ENCODE data around the gene SEPTIN8. TPM values are rescaled to one million over a fixed set of nuclear protein-coding genes. Genes with fewer than 3 reads are reported as not detected.
A peak's percentile ranks its signal among the peaks of the same experiment; 100 is the strongest.

SEPTIN8 gene
- total and polyA plus RNA-seq, 2 of the 13 experiments (the other 11 are each of a cell fraction or from before 2014, with no cell fraction given): 41.4 to 49.9 TPM

DNA sequence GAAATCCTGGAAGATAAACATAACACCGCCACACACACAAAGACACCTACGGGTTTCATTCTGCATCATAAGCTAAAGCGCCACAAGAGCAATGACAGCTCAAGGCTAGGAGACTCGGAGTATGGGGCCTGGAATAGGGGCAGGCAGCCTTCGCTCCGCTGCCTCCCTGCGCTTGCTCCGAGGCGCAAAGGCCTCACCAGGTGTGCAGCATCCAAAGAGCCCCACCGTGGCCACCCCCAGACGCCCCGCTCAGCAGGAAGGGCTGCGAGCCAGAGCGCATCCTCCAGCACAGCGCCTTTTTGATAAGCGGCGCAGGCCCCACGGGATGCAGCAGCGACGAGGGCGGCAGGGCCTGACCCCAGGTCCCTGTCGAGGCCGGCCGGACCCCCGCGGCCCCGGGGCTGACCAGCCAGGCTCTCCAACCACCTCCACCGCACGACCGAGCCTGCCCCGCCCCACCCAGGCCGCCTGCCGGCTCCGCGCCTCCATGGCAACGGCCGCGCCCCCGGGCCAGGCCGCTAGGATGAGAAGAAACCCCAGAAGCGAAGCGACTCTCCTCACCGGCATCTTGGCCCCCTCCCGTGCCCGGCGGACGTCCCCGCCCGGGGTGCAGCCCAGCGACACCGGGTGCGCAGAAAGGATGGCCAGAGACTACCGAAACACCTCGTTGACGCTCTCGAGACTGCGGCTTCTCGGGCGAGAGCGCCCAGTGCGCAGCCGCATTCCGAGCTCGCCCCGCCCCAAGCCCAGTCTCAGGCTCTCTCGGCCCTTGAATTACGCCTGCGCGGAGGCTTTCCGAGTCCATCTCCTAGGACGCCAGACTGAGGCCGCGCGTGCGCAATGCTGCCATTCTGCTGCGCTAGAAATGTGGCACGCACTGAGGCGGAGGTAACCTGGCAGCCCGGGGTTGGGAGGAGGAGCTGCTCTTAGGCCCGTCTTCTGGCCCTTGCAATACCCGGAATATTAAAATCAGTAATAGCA, 39.9 kb downstream of the SEPTIN8 start, which contains the start of gene KIF3A (continued):
- TF ChIP-seq, protein P1, sequence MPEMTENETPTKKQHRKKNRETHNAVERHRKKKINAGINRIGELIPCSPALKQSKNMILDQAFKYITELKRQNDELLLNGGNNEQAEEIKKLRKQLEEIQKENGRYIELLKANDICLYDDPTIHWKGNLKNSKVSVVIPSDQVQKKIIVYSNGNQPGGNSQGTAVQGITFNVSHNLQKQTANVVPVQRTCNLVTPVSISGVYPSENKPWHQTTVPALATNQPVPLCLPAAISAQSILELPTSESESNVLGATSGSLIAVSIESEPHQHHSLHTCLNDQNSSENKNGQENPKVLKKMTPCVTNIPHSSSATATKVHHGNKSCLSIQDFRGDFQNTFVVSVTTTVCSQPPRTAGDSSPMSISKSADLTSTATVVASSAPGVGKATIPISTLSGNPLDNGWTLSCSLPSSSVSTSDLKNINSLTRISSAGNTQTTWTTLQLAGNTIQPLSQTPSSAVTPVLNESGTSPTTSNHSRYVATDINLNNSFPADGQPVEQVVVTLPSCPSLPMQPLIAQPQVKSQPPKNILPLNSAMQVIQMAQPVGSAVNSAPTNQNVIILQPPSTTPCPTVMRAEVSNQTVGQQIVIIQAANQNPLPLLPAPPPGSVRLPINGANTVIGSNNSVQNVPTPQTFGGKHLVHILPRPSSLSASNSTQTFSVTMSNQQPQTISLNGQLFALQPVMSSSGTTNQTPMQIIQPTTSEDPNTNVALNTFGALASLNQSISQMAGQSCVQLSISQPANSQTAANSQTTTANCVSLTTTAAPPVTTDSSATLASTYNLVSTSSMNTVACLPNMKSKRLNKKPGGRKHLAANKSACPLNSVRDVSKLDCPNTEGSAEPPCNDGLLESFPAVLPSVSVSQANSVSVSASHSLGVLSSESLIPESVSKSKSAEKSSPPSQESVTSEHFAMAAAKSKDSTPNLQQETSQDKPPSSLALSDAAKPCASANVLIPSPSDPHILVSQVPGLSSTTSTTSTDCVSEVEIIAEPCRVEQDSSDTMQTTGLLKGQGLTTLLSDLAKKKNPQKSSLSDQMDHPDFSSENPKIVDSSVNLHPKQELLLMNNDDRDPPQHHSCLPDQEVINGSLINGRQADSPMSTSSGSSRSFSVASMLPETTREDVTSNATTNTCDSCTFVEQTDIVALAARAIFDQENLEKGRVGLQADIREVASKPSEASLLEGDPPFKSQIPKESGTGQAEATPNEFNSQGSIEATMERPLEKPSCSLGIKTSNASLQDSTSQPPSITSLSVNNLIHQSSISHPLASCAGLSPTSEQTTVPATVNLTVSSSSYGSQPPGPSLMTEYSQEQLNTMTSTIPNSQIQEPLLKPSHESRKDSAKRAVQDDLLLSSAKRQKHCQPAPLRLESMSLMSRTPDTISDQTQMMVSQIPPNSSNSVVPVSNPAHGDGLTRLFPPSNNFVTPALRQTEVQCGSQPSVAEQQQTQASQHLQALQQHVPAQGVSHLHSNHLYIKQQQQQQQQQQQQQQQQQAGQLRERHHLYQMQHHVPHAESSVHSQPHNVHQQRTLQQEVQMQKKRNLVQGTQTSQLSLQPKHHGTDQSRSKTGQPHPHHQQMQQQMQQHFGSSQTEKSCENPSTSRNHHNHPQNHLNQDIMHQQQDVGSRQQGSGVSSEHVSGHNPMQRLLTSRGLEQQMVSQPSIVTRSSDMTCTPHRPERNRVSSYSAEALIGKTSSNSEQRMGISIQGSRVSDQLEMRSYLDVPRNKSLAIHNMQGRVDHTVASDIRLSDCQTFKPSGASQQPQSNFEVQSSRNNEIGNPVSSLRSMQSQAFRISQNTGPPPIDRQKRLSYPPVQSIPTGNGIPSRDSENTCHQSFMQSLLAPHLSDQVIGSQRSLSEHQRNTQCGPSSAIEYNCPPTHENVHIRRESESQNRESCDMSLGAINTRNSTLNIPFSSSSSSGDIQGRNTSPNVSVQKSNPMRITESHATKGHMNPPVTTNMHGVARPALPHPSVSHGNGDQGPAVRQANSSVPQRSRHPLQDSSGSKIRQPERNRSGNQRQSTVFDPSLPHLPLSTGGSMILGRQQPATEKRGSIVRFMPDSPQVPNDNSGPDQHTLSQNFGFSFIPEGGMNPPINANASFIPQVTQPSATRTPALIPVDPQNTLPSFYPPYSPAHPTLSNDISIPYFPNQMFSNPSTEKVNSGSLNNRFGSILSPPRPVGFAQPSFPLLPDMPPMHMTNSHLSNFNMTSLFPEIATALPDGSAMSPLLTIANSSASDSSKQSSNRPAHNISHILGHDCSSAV (CRISPR knock-in tag; IDR thresholded peaks at IDR 0.05; ENCODE audit: borderline replicate concordance): no peak
- TF ChIP-seq POLR2A (IDR thresholded peaks at IDR 0.05; ENCODE audit: insufficient read depth in 1 of 2, low read depth in 2 of 2, low read length in 2 of 2) (peak; percentile 49 to 55; a peak in 3 of 4 replicates), ZNF709 (CRISPR knock-in tag; IDR thresholded peaks at IDR 0.05) (no peak; the same call in 1 of the 2 replicates), MTF2 (CRISPR knock-in tag; IDR thresholded peaks at IDR 0.05; ENCODE audit: borderline replicate concordance) (no peak), NR1H2 (CRISPR knock-in tag; IDR thresholded peaks at IDR 0.05; ENCODE audit: borderline replicate concordance, low read depth) (no peak), SCMH1 (CRISPR knock-in tag; IDR thresholded peaks at IDR 0.05; ENCODE audit: borderline replicate concordance) (no peak), RAD21 (CRISPR knock-in tag; IDR thresholded peaks at IDR 0.05) (no peak), ZFP82 (CRISPR knock-in tag; IDR thresholded peaks at IDR 0.05; ENCODE audit: borderline replicate concordance) (no peak), EEA1 (CRISPR knock-in tag; IDR thresholded peaks at IDR 0.05; ENCODE audit: borderline replicate concordance) (0 out of 2 replicates have a peak, but pooled peaks have one; percentile 57), ZNF773 (CRISPR knock-in tag; IDR thresholded peaks at IDR 0.05; ENCODE audit: borderline replicate concordance) (no peak), NFKBIZ (CRISPR knock-in tag; IDR thresholded peaks at IDR 0.05) (no peak)
- TF ChIP-seq, protein P2, sequence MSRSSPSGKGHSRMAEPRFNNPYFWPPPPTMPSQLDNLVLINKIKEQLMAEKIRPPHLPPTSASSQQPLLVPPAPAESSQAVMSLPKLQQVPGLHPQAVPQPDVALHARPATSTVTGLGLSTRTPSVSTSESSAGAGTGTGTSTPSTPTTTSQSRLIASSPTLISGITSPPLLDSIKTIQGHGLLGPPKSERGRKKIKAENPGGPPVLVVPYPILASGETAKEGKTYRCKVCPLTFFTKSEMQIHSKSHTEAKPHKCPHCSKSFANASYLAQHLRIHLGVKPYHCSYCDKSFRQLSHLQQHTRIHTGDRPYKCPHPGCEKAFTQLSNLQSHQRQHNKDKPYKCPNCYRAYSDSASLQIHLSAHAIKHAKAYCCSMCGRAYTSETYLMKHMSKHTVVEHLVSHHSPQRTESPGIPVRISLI (CRISPR knock-in tag; IDR thresholded peaks at IDR 0.05; ENCODE audit: borderline replicate concordance): no peak
- TF ChIP-seq, protein P3, sequence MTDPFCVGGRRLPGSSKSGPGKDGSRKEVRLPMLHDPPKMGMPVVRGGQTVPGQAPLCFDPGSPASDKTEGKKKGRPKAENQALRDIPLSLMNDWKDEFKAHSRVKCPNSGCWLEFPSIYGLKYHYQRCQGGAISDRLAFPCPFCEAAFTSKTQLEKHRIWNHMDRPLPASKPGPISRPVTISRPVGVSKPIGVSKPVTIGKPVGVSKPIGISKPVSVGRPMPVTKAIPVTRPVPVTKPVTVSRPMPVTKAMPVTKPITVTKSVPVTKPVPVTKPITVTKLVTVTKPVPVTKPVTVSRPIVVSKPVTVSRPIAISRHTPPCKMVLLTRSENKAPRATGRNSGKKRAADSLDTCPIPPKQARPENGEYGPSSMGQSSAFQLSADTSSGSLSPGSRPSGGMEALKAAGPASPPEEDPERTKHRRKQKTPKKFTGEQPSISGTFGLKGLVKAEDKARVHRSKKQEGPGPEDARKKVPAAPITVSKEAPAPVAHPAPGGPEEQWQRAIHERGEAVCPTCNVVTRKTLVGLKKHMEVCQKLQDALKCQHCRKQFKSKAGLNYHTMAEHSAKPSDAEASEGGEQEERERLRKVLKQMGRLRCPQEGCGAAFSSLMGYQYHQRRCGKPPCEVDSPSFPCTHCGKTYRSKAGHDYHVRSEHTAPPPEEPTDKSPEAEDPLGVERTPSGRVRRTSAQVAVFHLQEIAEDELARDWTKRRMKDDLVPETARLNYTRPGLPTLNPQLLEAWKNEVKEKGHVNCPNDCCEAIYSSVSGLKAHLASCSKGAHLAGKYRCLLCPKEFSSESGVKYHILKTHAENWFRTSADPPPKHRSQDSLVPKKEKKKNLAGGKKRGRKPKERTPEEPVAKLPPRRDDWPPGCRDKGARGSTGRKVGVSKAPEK (CRISPR knock-in tag; IDR thresholded peaks at IDR 0.05; ENCODE audit: borderline replicate concordance): no peak
- TF ChIP-seq, protein P4, sequence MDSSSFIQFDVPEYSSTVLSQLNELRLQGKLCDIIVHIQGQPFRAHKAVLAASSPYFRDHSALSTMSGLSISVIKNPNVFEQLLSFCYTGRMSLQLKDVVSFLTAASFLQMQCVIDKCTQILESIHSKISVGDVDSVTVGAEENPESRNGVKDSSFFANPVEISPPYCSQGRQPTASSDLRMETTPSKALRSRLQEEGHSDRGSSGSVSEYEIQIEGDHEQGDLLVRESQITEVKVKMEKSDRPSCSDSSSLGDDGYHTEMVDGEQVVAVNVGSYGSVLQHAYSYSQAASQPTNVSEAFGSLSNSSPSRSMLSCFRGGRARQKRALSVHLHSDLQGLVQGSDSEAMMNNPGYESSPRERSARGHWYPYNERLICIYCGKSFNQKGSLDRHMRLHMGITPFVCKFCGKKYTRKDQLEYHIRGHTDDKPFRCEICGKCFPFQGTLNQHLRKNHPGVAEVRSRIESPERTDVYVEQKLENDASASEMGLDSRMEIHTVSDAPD (CRISPR knock-in tag; IDR thresholded peaks at IDR 0.05): no peak; the same call in 1 of the 2 replicates

All from HepG2 (cell line).